HL-60 (cell line): ENCODE measurements around the gene RSKR.

Source experiments
- DNase-seq, 2 experiments: peaks; one replicate each; pipeline ENCODE4 v3.0.0-alpha.2; 2010 to 2020; ENCODE audit warnings: low read depth in 1 of 2, low spot score in 1 of 2
- H3K27ac ChIP-seq: fragments of 250-450 bp; sonication (Bioruptor Pico); replicated peaks from 2 replicates; pipeline ENCODE4 v1.5.1; 2020; ENCODE audit warnings: mild to moderate bottlenecking, moderate library complexity
- H3K27me3 ChIP-seq: fragments of 250-450 bp; sonication (Bioruptor Pico); 2 replicates; pipeline ENCODE4 v1.5.1; 2021; ENCODE audit warnings: mild to moderate bottlenecking, moderate library complexity; ENCODE audit not compliant: insufficient read depth, poor library complexity, severe bottlenecking
- H3K4me3 ChIP-seq: replicated peaks from 2 replicates; pipeline ENCODE4 v1.5.1; 2011; ENCODE audit warnings: mild to moderate bottlenecking, control low read depth, low read length; ENCODE audit not compliant: insufficient read depth
- CTCF ChIP-seq: IDR thresholded peaks from one replicate; pipeline ENCODE4 v1.5.1; 2011; ENCODE audit warnings: low read length, control low read depth, inconsistent platforms; ENCODE audit not compliant: insufficient read depth
- GABPA ChIP-seq: IDR thresholded peaks from 2 replicates; pipeline ENCODE4 v1.6.1; 2012; ENCODE audit warnings: low read depth
- POLR2AphosphoS5 ChIP-seq: IDR thresholded peaks from 2 replicates; pipeline ENCODE4 v1.6.1; 2012; ENCODE audit warnings: low read depth
- REST ChIP-seq: IDR thresholded peaks from 2 replicates; pipeline ENCODE4 v1.6.1; 2012; ENCODE audit warnings: low read depth; ENCODE audit not compliant: insufficient replicate concordance
- SPI1 ChIP-seq: IDR thresholded peaks from 2 replicates; pipeline ENCODE4 v1.6.1; 2012; ENCODE audit warnings: low read depth, mild to moderate bottlenecking, borderline replicate concordance

Gene RSKR

DNA sequence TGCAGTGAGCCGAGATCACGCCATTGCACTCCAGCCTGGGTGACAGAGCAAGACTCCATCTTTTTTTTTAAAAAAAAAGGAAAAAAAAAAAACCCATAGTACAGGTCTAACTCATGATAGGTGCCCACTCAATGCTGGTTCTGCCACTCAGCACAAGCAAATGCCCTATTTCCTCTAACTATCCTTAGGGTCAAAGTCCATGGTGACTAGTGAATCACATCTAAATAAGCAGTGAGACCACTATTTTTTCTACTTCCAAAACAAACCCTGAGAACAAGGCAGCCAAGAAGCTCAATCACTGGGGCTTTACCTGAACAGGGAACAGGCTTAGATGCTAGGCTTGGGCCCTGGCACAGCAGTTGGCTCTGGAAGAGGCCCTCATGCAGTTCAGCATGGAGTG, 27.6 kb upstream of the RSKR start:
- no peak overlapping the region for H3K27ac ChIP-seq
- no peak overlapping the region for H3K4me3 ChIP-seq
- H3K27me3 ChIP-seq = no peaks in the 10 kb centered on the region
- TF ChIP-seq POLR2AphosphoS5 (no peak), GABPA (no peak), REST (no peak), CTCF (no peak), SPI1 (no peak)
- no peak for DNase-seq

- no peak overlapping the region for H3K4me3 ChIP-seq
- DNase-seq = no peak
- no peak overlapping the region for H3K27ac ChIP-seq
- TF ChIP-seq CTCF (no peak), POLR2AphosphoS5 (no peak), REST (no peak), GABPA (no peak), SPI1 (no peak)
- no peaks in the 10 kb centered on the region for H3K27me3 ChIP-seq
These were observed 21.5 kb upstream of the RSKR start for GRCh38 chr17:28635506-28635905.

DNA sequence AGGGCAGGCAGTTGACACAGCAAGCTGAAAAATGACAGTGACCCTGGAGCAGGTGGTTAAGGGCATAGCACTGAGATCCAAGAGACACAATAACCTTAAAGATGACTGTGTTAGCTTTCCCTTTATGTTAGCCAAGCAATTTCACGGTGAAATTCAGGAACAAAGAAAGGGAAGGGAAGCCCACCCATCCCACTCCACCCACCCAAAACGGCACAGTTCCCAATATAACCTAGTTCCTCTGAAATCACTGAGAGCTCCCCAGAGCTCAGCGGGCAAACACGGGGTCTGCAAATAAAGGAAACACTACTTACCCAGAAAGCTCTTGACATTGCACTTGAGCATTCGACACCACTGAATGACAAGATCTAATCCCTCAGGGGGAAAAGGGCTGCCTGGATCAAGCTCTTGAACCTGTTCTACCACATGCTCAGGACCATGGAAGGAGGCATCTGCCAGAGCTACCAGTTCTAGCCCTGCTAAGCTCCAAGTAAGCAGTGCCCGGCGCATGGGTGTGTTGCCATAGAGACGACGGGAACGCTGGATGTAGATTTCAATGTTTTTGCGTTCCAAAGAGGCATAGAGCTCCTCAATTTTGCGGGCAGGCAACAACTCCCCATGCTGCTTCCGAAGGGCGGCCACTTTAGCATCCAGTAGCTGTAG, 20.4 kb upstream of the RSKR start:
- Histone ChIP-seq H3K4me3 (no peak overlapping the region), H3K27me3 (no peaks in the 10 kb centered on the region), H3K27ac (no peak overlapping the region)
- no peak for DNase-seq
- TF ChIP-seq REST = no peak
- TF ChIP-seq CTCF = no peak
- no peak for TF ChIP-seq SPI1
- TF ChIP-seq POLR2AphosphoS5 = no peak
- no peak for TF ChIP-seq GABPA
